SK-N-SH treated with all-trans-retinoic acid at 6 μM for 48 hours (cell line): Measurements from ENCODE around the gene ADPRS.

ENCODE experiments used
- ATAC-seq: fragments of 200-7000 bp; cut with Tn5 transposase; 3 replicates; pipeline ENCODE4 v1.9.1; 2020; ENCODE audit warnings: mild to moderate bottlenecking, moderate library complexity
- ARNTL ChIP-seq: fragments of 450-650 bp; formaldehyde crosslinking; IDR thresholded peaks from 2 replicates; pipeline ENCODE4 v1.5.0; 2020; ENCODE audit warnings: low read depth, mild to moderate bottlenecking, moderate library complexity, borderline replicate concordance
- CREB5 ChIP-seq: fragments of 250-450 bp; sonication (Bioruptor Pico); IDR thresholded peaks from 2 replicates; pipeline ENCODE4 v1.5.1; 2020; ENCODE audit warnings: low read depth, mild to moderate bottlenecking, moderate library complexity
- CSDC2 ChIP-seq: fragments of 250-450 bp; sonication (Bioruptor Pico); IDR thresholded peaks from 2 replicates; pipeline ENCODE4 v1.5.0; 2020; ENCODE audit warnings: mild to moderate bottlenecking, moderate library complexity
- PATZ1 ChIP-seq: fragments of 250-450 bp; sonication (Bioruptor Pico); IDR thresholded peaks from 2 replicates; pipeline ENCODE4 v1.8.0; 2020; ENCODE audit warnings: mild to moderate bottlenecking, moderate library complexity, borderline replicate concordance
- POU6F1 ChIP-seq: fragments of 250-450 bp; sonication (Bioruptor Pico); IDR thresholded peaks from 2 replicates; pipeline ENCODE4 v1.8.0; 2021; ENCODE audit warnings: low read depth, mild to moderate bottlenecking, moderate library complexity, borderline replicate concordance
- PPARA ChIP-seq: fragments of 250-450 bp; sonication (Bioruptor Pico); IDR thresholded peaks from 2 replicates; pipeline ENCODE4 v1.5.0; 2020; ENCODE audit warnings: mild to moderate bottlenecking, borderline replicate concordance
- SNAI2 ChIP-seq: fragments of 250-450 bp; sonication (Bioruptor Pico); IDR thresholded peaks from 2 replicates; pipeline ENCODE4 v1.5.0; 2020; ENCODE audit warnings: mild to moderate bottlenecking, moderate library complexity
- TOX ChIP-seq: fragments of 250-450 bp; sonication (Bioruptor Pico); IDR thresholded peaks from 2 replicates; pipeline ENCODE4 v1.8.0; 2021; ENCODE audit warnings: mild to moderate bottlenecking, moderate library complexity, borderline replicate concordance
- TSHZ2 ChIP-seq: fragments of 250-450 bp; sonication (Bioruptor Pico); IDR thresholded peaks from 2 replicates; pipeline ENCODE4 v1.5.0; 2020; ENCODE audit warnings: mild to moderate bottlenecking, moderate library complexity
- ZFP30 ChIP-seq: fragments of 450-650 bp; formaldehyde crosslinking; IDR thresholded peaks from 2 replicates; pipeline ENCODE4 v1.5.0; 2022; ENCODE audit warnings: mild to moderate bottlenecking, moderate library complexity
- ZNF565 ChIP-seq: fragments of 450-650 bp; formaldehyde crosslinking; conservative IDR thresholded peaks from 2 replicates; pipeline ENCODE4 v1.5.0; 2020; ENCODE audit warnings: low read depth, mild to moderate bottlenecking, moderate library complexity
- ZNF8 ChIP-seq: fragments of 450-650 bp; formaldehyde crosslinking; IDR thresholded peaks from 2 replicates; pipeline ENCODE4 v1.5.0; 2020; ENCODE audit warnings: mild to moderate bottlenecking, moderate library complexity

Gene ADPRS

GRCh38 chr1:36124404-36125128 lies 35.9 kb downstream of the ADPRS start (continued):
- no peak for TF ChIP-seq PATZ1 (CRISPR knock-in tag)
- TF ChIP-seq TSHZ2 (CRISPR knock-in tag), result no peak
- no peak for TF ChIP-seq PPARA (CRISPR knock-in tag)
- TF ChIP-seq, all 23 proteins: peak for 0

GRCh38 chr1:36125129-36125991 lies 36.7 kb downstream of the ADPRS start, which contains the start of gene COL8A2:
Gene COL8A2 (minus strand): TSS chr1:36125222. CDS start chr1:36100242, 24,980 bp downstream.
- TF ChIP-seq POU6F1 (CRISPR knock-in tag), result no peak
- no peak for TF ChIP-seq SNAI2 (CRISPR knock-in tag)
- no peak for TF ChIP-seq TOX (CRISPR knock-in tag)
- TF ChIP-seq PATZ1 (CRISPR knock-in tag), result no peak
- no peak for TF ChIP-seq ZFP30 (CRISPR knock-in tag)
- TF ChIP-seq CREB5 (CRISPR knock-in tag), result no peak
- no peak for TF ChIP-seq ZNF565 (CRISPR knock-in tag)
- TF ChIP-seq ARNTL (CRISPR knock-in tag), result no peak
- TF ChIP-seq TSHZ2 (CRISPR knock-in tag), result no peak
- ATAC-seq, result peak; percentile 39

GRCh38 chr1:36126005-36126716 lies 37.5 kb downstream of the ADPRS start:
- no peak for TF ChIP-seq PPARA (CRISPR knock-in tag)
- no peak for TF ChIP-seq ARNTL (CRISPR knock-in tag)
- TF ChIP-seq ZNF8 (CRISPR knock-in tag), result no peak
- no peak for TF ChIP-seq TOX (CRISPR knock-in tag)
- no peak for TF ChIP-seq CSDC2
- ATAC-seq, result no peak
